Measurements from ENCODE around the gene CNTN5.

DNA sequence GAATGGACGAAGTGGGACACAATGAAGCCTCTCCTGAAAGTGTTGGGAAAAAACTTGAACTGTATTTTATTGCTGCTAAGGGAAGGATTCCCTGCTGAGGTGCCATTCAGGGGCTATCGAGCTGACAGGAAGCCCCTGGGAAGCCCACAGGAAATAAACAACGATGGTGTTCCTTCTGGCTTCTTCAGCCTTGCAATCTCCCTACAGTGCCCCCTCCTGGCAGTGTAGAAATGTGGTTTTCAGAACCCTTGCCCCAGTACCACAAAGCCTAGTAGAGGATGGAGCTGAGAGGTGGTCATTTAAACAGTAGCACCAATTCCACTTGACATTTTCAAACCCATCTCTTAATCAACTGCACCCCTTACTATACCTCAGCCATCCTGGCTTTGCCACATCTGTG, 989.6 kb downstream of the CNTN5 start:
- TF ChIP-seq, protein P1, sequence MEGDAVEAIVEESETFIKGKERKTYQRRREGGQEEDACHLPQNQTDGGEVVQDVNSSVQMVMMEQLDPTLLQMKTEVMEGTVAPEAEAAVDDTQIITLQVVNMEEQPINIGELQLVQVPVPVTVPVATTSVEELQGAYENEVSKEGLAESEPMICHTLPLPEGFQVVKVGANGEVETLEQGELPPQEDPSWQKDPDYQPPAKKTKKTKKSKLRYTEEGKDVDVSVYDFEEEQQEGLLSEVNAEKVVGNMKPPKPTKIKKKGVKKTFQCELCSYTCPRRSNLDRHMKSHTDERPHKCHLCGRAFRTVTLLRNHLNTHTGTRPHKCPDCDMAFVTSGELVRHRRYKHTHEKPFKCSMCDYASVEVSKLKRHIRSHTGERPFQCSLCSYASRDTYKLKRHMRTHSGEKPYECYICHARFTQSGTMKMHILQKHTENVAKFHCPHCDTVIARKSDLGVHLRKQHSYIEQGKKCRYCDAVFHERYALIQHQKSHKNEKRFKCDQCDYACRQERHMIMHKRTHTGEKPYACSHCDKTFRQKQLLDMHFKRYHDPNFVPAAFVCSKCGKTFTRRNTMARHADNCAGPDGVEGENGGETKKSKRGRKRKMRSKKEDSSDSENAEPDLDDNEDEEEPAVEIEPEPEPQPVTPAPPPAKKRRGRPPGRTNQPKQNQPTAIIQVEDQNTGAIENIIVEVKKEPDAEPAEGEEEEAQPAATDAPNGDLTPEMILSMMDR (IDR thresholded peaks at IDR 0.05) = no peak
- no peak for TF ChIP-seq POLR2A (IDR thresholded peaks at IDR 0.05)
- no peak for TF ChIP-seq POLR2AphosphoS5 (IDR thresholded peaks at IDR 0.05)
- TF ChIP-seq EP300 (IDR thresholded peaks at IDR 0.05) = no peak

Measured in suprapubic skin (tissue), 4 donors.